HCT116 (cell line): ENCODE measurements around the gene UPK3A. TPM values are rescaled to one million over a fixed set of nuclear protein-coding genes. Genes with fewer than 3 reads are reported as not detected.

Source experiments
- ATAC-seq: fragments of 200-7000 bp; cut with Tn5 transposase; 2 replicates; pipeline ENCODE4 v1.9.1; 2020; ENCODE audit warnings: mild to moderate bottlenecking, moderate library complexity
- BruUV-seq: library from RNA; stranded (reverse); fragments of 400-500 nt; replicated peaks from 2 replicates; lab custom pipeline; 2021; lab: Mats Ljungman, UMichigan
- CTCF ChIA-PET: fragments of 300-600 bp; sonication (Branson Sonifier 250); formaldehyde crosslinking; loops from one replicate; lab custom pipeline; 2021; ENCODE audit warnings: antibody characterized with exemption; lab: Charles Lee
- POLR2A ChIA-PET: fragments of 300-600, 350-600 bp; sonication (Branson Sonifier 250); formaldehyde crosslinking; loops from one replicate; lab custom pipeline; 2021; ENCODE audit warnings: antibody characterized with exemption; lab: Charles Lee
- RAD21 ChIA-PET, 2 experiments: fragments of 300-600 bp; sonication (Branson Sonifier 250); formaldehyde crosslinking; loops; one replicate each; lab custom pipeline; 2023; ENCODE audit warnings: low total read pairs in 2 of 2; ENCODE audit not compliant: uncharacterized antibody in 2 of 2, unreplicated experiment in 2 of 2, low non-redundant PET in 1 of 2; lab: Charles Lee
- DNase-seq: peaks from one replicate; pipeline ENCODE4 v3.0.0-alpha.2; 2010; ENCODE audit warnings: low read depth, low spot score
- H2AFZ ChIP-seq: fragments of 200-600 bp; shearing (Covaris generic), sonication (generic); 2 replicates; pipeline ENCODE4 v1.6.1; 2017; ENCODE audit warnings: low read depth, mixed run types, mixed read lengths, antibody characterized with exemption, low read length; ENCODE audit not compliant: poor library complexity, severe bottlenecking
- H3K27ac ChIP-seq: 2 replicates; pipeline ENCODE4 v1.5.1; 2012; ENCODE audit warnings: low read depth, low read length
- H3K27me3 ChIP-seq: fragments of 200-600 bp; sonication (generic); 2 replicates; pipeline ENCODE4 v1.6.1; 2016; ENCODE audit warnings: mixed run types, low read length, mixed read lengths; ENCODE audit not compliant: insufficient read depth
- H3K36me3 ChIP-seq, 2 experiments: fragments of 200-500 bp in 1 of 2; fragments of 200-600 bp in 1 of 2; sonication (Bioruptor generic) in 1 of 2; sonication (generic) in 1 of 2; 2 replicates each; pipeline versions ENCODE4 v1.5.1 to v1.6.1; 2014 to 2016; ENCODE audit warnings: low read length in 2 of 2, inconsistent platforms in 1 of 2, mixed read lengths in 1 of 2, mixed run types in 1 of 2; ENCODE audit not compliant: insufficient read depth in 2 of 2, control insufficient read depth in 1 of 2
- H3K4me1 ChIP-seq, 2 experiments: fragments of 200-600 bp in 1 of 2; sonication (generic) in 1 of 2; 2 replicates each; pipeline versions ENCODE4 v1.5.1 to v1.6.1; 2012 to 2017; ENCODE audit warnings: low read length in 2 of 2, inconsistent platforms in 1 of 2, mild to moderate bottlenecking in 1 of 2, mixed read lengths in 1 of 2, mixed run types in 1 of 2, moderate library complexity in 1 of 2; ENCODE audit not compliant: insufficient read depth in 2 of 2, control insufficient read depth in 1 of 2
- H3K4me2 ChIP-seq: fragments of 200-600 bp; sonication (generic); 2 replicates; pipeline ENCODE4 v1.6.1; 2017; ENCODE audit warnings: mixed run types, low read length, mixed read lengths
- H3K4me3 ChIP-seq, 2 experiments: fragments of 200-600 bp in 1 of 2; sonication (generic) in 1 of 2; replicated peaks in 1 of 2; 2 replicates each; pipeline ENCODE4 v1.5.1; 2011 to 2016; ENCODE audit warnings: low read length in 2 of 2, control low read depth in 1 of 2, low read depth in 1 of 2, mild to moderate bottlenecking in 1 of 2, mixed read lengths in 1 of 2, mixed run types in 1 of 2
- H3K79me2 ChIP-seq: fragments of 200-600 bp; sonication (generic); 2 replicates; pipeline ENCODE4 v1.6.1; 2017; ENCODE audit warnings: mild to moderate bottlenecking, mixed run types, low read length, moderate library complexity, mixed read lengths; ENCODE audit not compliant: insufficient read depth
- H3K9ac ChIP-seq: fragments of 200-600 bp; sonication (generic); 2 replicates; pipeline ENCODE4 v1.6.1; 2016; ENCODE audit warnings: low read length, mixed read lengths
- H3K9me2 ChIP-seq: fragments of 200-600 bp; sonication (generic), shearing (Covaris generic); 2 replicates; pipeline ENCODE4 v1.6.1; 2017; ENCODE audit warnings: mixed run types, mild to moderate bottlenecking, moderate library complexity; ENCODE audit not compliant: insufficient read depth
- H3K9me3 ChIP-seq, 2 experiments: fragments of 200-500 bp in 1 of 2; fragments of 200-600 bp in 1 of 2; sonication (Bioruptor generic) in 1 of 2; sonication (generic) in 1 of 2; 2 replicates each; pipeline ENCODE4 v1.6.1; 2014 to 2017; ENCODE audit warnings: low read length in 2 of 2, mixed read lengths in 2 of 2, inconsistent platforms in 1 of 2, low read depth in 1 of 2, mild to moderate bottlenecking in 1 of 2, mixed run types in 1 of 2, moderate library complexity in 1 of 2; ENCODE audit not compliant: control insufficient read depth in 1 of 2, insufficient read depth in 1 of 2
- H4K20me1 ChIP-seq: fragments of 200-600 bp; sonication (generic), shearing (Covaris generic); 2 replicates; pipeline ENCODE4 v1.6.1; 2017; ENCODE audit warnings: mixed run types, mild to moderate bottlenecking, moderate library complexity; ENCODE audit not compliant: insufficient read depth
- SIN3A ChIP-seq: IDR thresholded peaks from 2 replicates; pipeline ENCODE4 v1.6.1; 2012; ENCODE audit warnings: low read depth
- ZNF274 ChIP-seq: fragments of 200-500 bp; sonication (Bioruptor generic); IDR thresholded peaks from 2 replicates; pipeline ENCODE4 v1.6.1; 2014; ENCODE audit warnings: mild to moderate bottlenecking, low read depth, low read length, inconsistent platforms
- intact Hi-C: fragments of 100-400 bp; cut with micrococcal nuclease; formaldehyde crosslinking; loops from 2 replicates; pipeline ENCODE4 v1.10.0; 2022
- total RNA-seq: library from RNA; stranded (reverse); gene quantifications from one replicate; pipeline ENCODE4 v1.2.1, GENCODE V29; 2021; ENCODE audit not compliant: unreplicated experiment
- TF ChIP-seq, protein P1 (sequence below): IDR thresholded peaks from 2 replicates; pipeline ENCODE4 v1.6.1; 2012
- TF ChIP-seq, protein P2 (sequence below), 3 experiments: fragments of 200-600 bp in 1 of 3; sonication (generic) in 1 of 3; IDR thresholded peaks in 2 of 3; conservative IDR thresholded peaks in 1 of 3; 2 replicates each; pipeline ENCODE4 v1.5.1; 2012 to 2017; ENCODE audit warnings: low read depth in 2 of 3, low read length in 2 of 3, antibody characterized with exemption in 1 of 3, borderline replicate concordance in 1 of 3, control low read depth in 1 of 3, mild to moderate bottlenecking in 1 of 3, mixed read lengths in 1 of 3, mixed run types in 1 of 3, moderate library complexity in 1 of 3; ENCODE audit not compliant: insufficient read depth in 1 of 3

UPK3A gene
- total RNA-seq, 1 experiment from 2014 or later: not detected

DNA sequence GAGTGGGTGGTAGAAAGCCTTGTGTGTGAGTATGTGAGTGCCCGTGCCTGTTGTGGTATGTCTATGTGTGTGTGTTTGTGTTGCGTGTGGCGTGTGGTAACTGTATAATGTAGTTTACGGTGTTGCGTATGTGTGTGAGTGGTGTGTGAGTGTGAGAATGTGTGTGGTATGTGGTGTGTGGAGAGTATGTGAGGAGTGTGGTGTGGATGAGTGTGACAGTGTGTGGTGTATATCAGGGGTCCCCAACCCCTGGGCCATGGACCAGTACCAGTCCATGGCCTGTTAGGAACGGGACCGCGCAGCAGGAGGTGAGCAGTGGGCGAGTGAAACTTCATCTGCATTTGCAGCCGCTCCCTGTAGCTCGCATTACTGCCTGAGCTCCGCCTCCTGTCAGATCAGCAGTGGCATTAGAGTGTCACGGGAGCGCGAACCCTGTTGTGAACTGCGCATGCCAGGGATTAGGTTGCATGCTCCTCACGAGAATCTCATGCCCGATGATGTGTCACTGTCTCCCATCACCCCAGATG is 5.7 kb downstream of the UPK3A start:
- H3K4me3 ChIP-seq: peak overlapping the region; percentile 8 to 29; a peak in 1 of 4 replicates
- H4K20me1 ChIP-seq: no peaks in the 10 kb centered on the region
- peaks cover 9 to 22% of the 10 kb centered on the region in 2 experiments; a peak in 3 of 4 replicates for H3K4me1 ChIP-seq
- H3K4me2 ChIP-seq: peak overlapping the region; percentile 71
- DNase-seq (peak; percentile 64), ATAC-seq (peak; percentile 96)
- H2AFZ ChIP-seq: peak overlapping the region; percentile 88
- H3K79me2 ChIP-seq: no peaks in the 10 kb centered on the region
- CTCF ChIA-PET: no interaction called here
- peak overlapping the region; percentile 1; the same call in 1 of the 2 replicates for H3K27ac ChIP-seq
- H3K9me2 ChIP-seq: no peaks in the 10 kb centered on the region
- TF ChIP-seq SIN3A (no peak), ZNF274 (no peak)
- TF ChIP-seq, protein P1, sequence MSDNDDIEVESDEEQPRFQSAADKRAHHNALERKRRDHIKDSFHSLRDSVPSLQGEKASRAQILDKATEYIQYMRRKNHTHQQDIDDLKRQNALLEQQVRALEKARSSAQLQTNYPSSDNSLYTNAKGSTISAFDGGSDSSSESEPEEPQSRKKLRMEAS: peak; percentile 61
- TF ChIP-seq, protein P2, sequence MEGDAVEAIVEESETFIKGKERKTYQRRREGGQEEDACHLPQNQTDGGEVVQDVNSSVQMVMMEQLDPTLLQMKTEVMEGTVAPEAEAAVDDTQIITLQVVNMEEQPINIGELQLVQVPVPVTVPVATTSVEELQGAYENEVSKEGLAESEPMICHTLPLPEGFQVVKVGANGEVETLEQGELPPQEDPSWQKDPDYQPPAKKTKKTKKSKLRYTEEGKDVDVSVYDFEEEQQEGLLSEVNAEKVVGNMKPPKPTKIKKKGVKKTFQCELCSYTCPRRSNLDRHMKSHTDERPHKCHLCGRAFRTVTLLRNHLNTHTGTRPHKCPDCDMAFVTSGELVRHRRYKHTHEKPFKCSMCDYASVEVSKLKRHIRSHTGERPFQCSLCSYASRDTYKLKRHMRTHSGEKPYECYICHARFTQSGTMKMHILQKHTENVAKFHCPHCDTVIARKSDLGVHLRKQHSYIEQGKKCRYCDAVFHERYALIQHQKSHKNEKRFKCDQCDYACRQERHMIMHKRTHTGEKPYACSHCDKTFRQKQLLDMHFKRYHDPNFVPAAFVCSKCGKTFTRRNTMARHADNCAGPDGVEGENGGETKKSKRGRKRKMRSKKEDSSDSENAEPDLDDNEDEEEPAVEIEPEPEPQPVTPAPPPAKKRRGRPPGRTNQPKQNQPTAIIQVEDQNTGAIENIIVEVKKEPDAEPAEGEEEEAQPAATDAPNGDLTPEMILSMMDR (IDR thresholded peaks at IDR 0.05 in 2 of 3, conservative IDR thresholded peaks at IDR 0.05 in 1 of 3; ENCODE audit: borderline replicate concordance in 1 of 3, insufficient read depth in 1 of 3, low read depth in 2 of 3, low read length in 2 of 3): no peak
- no peaks in the 10 kb centered on the region for H3K9me3 ChIP-seq
- POLR2A ChIA-PET: interaction anchor here (1.0 kb wide), 1 partner anchor 11 kb away, joined by 3 read pairs; no protein-coding TSS in a partner anchor
- H3K9ac ChIP-seq: peak overlapping the region; percentile 24; the same call in 1 of the 2 replicates
- no TSS peak for BruUV-seq
- no peaks in the 10 kb centered on the region for H3K36me3 ChIP-seq
- RAD21 ChIA-PET: no interaction called here
- intact Hi-C loops: no loop called here
- no peaks in the 10 kb centered on the region for H3K27me3 ChIP-seq
